Effector memory CD4-positive, alpha-beta T cell (primary cell): ENCODE data around the gene ALOX5.
A peak's percentile ranks its signal among the peaks of the same experiment; 100 is the strongest.
"Not testable (repeated sequence)": the region's sequence is repeated elsewhere in the genome, so short reads cannot be mapped to it uniquely, and the experiment has no call there.

Source experiments
- DNase-seq, 3 donors: peaks; one replicate each; pipeline ENCODE4 v3.0.0-alpha.2; 2020
- H3K27ac ChIP-seq: 2 replicates; pipeline ENCODE4 v1.7.0; 2013; ENCODE audit warnings: mild to moderate bottlenecking, low read length, moderate library complexity; ENCODE audit not compliant: insufficient read depth, poor library complexity, severe bottlenecking
- H3K27me3 ChIP-seq: replicated peaks from 2 replicates; pipeline ENCODE4 v1.7.0; 2013; ENCODE audit warnings: mild to moderate bottlenecking, low read length; ENCODE audit not compliant: insufficient read depth, control insufficient read depth, poor library complexity, severe bottlenecking
- H3K36me3 ChIP-seq: 2 replicates; pipeline ENCODE4 v1.7.0; 2013; ENCODE audit warnings: mild to moderate bottlenecking, low read length, moderate library complexity; ENCODE audit not compliant: control insufficient read depth, insufficient read depth
- H3K4me1 ChIP-seq: 2 replicates; pipeline ENCODE4 v1.7.0; 2013; ENCODE audit warnings: low read length, mild to moderate bottlenecking; ENCODE audit not compliant: control insufficient read depth, insufficient read depth, poor library complexity, severe bottlenecking
- H3K4me3 ChIP-seq: 2 replicates; pipeline ENCODE4 v1.7.0; 2013; ENCODE audit warnings: low read length, low read depth, mild to moderate bottlenecking; ENCODE audit not compliant: insufficient read depth, poor library complexity, severe bottlenecking
- H3K9me3 ChIP-seq: 2 replicates; pipeline ENCODE4 v1.7.0; 2013; ENCODE audit warnings: mild to moderate bottlenecking, low read length, moderate library complexity; ENCODE audit not compliant: control insufficient read depth

Gene ALOX5

DNA sequence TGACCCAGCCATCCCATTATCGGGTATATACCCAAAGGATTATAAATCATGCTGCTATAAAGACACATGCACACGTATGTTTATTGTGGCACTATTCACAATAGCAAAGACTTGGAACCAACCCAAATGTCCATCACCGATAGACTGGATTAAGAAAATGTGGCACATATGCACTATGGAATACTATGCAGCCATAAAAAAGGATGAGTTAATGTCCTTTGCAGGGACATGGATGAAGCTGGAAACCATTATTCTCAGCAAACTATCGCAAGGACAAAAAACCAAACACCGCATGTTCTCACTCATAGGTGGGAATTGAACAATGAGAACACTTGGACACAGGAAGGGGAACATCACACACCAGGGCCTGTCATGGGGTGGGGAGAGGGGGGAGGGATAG is 41.0 kb downstream of the ALOX5 start:
- not testable (repeated sequence) for H3K36me3 ChIP-seq, H3K9me3 ChIP-seq, DNase-seq, H3K27ac ChIP-seq, H3K27me3 ChIP-seq, H3K4me3 ChIP-seq
- H3K4me1 ChIP-seq: peaks cover 22% of the 10 kb centered on the region

DNA sequence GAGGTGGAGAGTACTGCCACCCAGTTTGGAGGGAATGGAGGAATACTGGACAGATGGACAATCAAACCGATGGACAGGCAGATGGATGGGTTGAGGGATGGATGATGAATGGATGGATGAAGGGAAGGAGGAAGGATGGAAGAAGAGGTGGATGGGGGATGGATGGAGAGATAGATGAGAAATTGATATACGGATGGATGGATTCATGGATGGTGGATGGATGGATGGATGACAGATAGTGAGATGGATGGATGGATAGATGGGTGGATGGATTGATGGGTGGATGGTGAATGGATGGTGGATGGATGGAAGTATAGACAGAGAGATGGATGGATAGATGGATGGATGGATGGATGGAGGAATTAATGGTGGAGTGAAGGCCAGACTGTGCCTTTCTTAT is 42.6 kb downstream of the ALOX5 start:
- H3K9me3 ChIP-seq: no peaks in the 10 kb centered on the region
- no peaks in the 10 kb centered on the region for H3K36me3 ChIP-seq
- DNase-seq: no peak
- no peak overlapping the region for H3K4me3 ChIP-seq
- no peak overlapping the region for H3K27ac ChIP-seq
- H3K27me3 ChIP-seq: no peaks in the 10 kb centered on the region
- H3K4me1 ChIP-seq: peaks cover 38% of the 10 kb centered on the region

DNA sequence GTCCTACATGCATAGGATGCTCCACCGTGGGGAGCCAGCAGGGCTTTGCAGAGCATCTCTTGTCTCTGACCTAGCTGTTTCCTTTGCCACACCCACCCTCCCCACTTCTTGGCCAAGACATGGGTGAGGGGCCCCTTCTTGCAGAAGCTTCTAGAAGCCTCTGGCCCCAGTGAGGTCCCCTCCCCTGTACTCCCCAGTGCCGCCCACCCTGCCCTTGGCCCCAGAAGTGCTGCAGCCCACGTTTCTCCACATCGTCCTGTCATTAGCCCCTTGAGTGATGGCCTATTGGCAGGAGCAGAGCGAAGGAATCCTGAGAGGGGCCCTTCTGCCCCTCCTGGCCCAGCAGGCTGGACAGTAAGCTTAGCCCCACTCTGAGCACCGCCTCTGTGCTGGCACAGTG is 43.7 kb downstream of the ALOX5 start:
- Histone ChIP-seq H3K36me3 (no peaks in the 10 kb centered on the region), H3K9me3 (no peaks in the 10 kb centered on the region), H3K27me3 (no peaks in the 10 kb centered on the region), H3K27ac (peak overlapping the region; percentile 86), H3K4me3 (no peak overlapping the region), H3K4me1 (peaks cover 49% of the 10 kb centered on the region)
- no peak for DNase-seq

DNA sequence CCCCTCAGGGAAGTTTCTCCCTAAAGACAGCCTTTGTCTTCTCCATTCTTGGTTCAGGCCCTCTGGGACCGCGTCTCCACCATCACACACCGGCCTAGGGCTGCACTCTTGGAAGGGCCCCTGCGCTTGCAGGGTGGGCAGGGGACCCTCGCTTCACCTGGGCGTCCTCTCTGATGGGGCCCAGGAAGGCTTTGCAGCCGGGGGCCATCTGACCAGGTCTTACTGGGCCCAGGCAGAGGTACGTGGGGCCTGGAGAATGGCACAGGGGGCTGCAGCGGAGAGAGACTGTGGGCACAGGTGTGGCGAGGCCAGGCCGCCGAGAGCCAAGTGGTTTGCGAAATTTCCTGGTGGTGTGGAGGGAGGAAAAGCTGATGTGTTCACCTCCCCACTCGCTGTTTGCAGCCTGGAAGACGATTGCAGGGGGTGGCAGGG is 44.4 kb downstream of the ALOX5 start:
- no peaks in the 10 kb centered on the region for H3K36me3 ChIP-seq
- H3K4me1 ChIP-seq: peaks cover 54% of the 10 kb centered on the region
- DNase-seq: no peak
- H3K27ac ChIP-seq: peak overlapping the region; percentile 86
- H3K4me3 ChIP-seq: peak overlapping the region; percentile 78
- H3K9me3 ChIP-seq: no peaks in the 10 kb centered on the region
- H3K27me3 ChIP-seq: no peaks in the 10 kb centered on the region

DNA sequence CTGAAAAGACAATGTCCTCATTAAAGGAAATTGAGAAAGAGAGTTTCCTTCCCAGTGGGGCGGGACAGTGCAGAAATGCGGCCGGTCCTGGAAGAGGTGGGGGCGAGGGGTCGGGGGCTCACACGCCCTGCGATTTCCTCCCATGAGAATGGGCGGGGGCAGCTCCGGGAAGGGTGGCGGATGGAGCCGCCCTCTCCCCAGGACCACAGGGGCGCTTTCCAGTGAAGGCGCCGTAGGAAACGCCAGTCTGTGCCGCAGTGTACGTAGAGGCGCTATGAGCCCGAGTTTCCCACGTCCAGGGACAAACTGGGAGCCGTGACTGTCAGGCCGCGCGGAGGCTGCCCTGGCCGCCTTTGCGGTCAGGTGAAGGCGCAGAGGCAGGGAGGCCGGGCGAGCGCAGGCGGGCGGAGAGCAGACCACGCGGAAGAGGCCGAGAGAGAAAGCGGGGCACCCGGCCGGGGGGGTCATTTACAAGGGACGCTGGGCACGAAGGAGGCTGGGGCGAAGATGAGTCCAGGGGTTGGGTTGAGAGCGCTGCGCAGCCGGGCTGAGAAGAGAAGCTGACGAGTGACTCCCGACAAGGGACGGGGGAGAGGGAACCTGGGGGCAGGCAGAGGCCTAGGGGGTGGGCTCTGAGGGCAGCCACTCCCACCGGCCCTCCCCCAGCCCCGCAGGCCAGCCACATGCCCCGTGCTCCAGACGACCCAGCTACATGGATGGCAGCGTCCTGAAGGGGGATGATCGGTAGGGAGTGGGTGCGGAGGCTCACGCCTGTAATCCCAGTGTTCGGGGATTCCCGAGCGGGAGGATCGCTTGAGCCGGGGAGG is 45.0 kb downstream of the ALOX5 start:
- H3K4me3 ChIP-seq: peak overlapping the region; percentile 78
- peak; percentile 24 to 27 (median 24) for DNase-seq
- H3K27me3 ChIP-seq: no peaks in the 10 kb centered on the region
- H3K9me3 ChIP-seq: no peaks in the 10 kb centered on the region
- H3K4me1 ChIP-seq: peaks cover 54% of the 10 kb centered on the region
- H3K27ac ChIP-seq: peak overlapping the region; percentile 86
- no peaks in the 10 kb centered on the region for H3K36me3 ChIP-seq

DNA sequence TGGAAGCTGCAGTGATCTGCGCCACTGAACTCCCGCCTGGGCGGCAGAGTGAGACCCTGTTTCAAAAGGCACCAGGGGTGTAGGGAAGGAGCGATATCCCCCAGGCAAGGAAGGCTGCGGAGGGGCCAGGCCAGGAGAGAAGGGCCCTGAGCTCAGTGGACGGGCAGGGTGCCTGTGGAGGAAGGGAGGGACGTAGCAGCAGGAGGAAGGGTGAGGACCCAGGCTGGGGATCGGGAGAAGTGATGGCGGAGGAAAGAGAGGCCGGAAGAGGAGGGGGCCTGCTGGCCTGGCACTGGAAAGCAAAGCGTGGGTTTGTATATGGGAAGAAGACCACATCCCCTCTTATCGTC is 45.6 kb downstream of the ALOX5 start:
- no peak for DNase-seq
- peak overlapping the region; percentile 86 for H3K27ac ChIP-seq
- peak overlapping the region; percentile 78 for H3K4me3 ChIP-seq
- H3K36me3 ChIP-seq: no peaks in the 10 kb centered on the region
- H3K27me3 ChIP-seq: no peaks in the 10 kb centered on the region
- peaks cover 59% of the 10 kb centered on the region for H3K4me1 ChIP-seq
- no peaks in the 10 kb centered on the region for H3K9me3 ChIP-seq

DNA sequence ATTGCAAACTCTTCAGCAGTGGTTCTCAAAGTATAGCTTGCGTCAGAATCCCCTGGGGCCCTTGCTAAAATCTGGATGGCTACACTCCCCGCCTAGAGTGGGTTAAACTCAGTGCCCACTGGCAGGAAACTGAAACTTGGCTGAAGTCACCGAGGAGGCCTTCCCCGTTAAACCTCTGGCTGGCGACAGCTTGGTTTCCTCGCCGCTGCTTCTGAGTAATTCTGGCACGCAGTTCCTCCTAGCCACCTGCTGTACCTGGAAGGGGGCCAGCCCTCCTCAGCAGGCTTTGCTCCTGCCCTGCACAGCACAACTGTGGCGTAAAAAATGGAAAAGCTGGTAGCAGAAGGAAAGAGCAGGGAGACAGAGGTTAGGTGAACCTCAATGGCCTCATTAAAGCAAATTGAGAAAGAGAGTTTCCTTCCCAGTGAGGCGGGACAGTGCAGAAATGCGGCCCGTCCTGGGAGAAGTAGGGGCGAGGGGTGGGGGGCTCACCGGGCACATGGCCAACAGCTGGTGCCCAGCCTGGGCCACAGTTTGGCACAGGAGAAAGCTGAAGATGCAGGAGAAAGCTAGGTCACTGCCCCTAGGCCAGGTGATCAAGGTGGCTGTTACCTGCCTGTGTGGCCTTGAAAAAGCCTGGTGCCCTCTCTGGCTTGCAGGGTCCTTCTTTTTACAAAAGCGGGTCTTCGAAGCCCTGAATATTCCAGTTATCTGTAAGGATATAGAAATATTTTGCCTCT is 46.6 kb downstream of the ALOX5 start:
- peaks cover 59% of the 10 kb centered on the region for H3K4me1 ChIP-seq
- peak overlapping the region; percentile 78 for H3K4me3 ChIP-seq
- peak overlapping the region; percentile 86 for H3K27ac ChIP-seq
- H3K36me3 ChIP-seq: no peaks in the 10 kb centered on the region
- no peaks in the 10 kb centered on the region for H3K27me3 ChIP-seq
- H3K9me3 ChIP-seq: no peaks in the 10 kb centered on the region
- peak; percentile 22 to 47 (median 31) for DNase-seq

DNA sequence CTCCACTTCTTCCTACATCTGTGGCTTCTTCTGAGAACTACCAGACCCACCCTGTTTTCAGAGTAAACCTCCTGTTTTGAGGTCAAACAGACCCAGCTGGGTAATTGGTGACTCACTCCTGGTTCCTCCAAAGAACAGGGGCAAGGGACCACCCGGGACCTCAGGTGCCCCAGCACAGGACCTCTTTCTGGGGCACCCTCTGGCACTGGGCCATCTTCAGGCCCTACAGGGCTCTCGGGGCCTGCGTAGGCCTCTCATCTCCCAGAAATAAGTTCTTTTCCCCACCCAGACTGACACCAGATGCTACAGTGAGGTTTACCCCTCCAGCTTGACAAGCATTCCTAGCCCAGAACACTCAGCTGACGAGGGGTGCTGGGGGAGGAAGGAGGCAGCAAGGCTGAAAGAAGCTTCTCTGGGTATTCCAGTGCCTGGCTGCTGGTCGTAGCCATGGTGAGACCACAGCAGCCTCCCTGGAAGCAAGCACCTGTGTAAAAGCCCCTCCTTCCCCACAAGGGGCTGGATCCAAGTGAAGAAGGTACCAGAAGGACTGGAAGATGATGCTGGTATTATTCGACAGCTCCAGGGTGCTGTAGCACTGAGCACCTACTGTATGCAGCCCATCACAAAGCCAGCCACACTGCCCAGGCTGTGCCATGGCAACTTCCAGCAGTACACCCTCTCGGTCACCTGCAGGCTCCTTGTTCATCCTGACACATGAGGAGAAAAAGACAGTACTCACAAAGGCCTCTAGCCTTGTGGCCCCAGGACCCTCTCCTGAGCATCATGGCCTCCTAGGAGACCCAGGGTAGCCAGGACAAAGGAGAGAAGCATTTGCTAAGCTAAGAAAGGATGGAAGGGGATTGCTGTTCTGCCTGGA is 47.4 kb downstream of the ALOX5 start:
- Histone ChIP-seq H3K27ac (peak overlapping the region; percentile 86), H3K4me1 (peaks cover 59% of the 10 kb centered on the region), H3K4me3 (peak overlapping the region; percentile 78), H3K9me3 (no peaks in the 10 kb centered on the region), H3K27me3 (no peaks in the 10 kb centered on the region), H3K36me3 (no peaks in the 10 kb centered on the region)
- DNase-seq: peak in 1 of 3 donors; percentile 25

DNA sequence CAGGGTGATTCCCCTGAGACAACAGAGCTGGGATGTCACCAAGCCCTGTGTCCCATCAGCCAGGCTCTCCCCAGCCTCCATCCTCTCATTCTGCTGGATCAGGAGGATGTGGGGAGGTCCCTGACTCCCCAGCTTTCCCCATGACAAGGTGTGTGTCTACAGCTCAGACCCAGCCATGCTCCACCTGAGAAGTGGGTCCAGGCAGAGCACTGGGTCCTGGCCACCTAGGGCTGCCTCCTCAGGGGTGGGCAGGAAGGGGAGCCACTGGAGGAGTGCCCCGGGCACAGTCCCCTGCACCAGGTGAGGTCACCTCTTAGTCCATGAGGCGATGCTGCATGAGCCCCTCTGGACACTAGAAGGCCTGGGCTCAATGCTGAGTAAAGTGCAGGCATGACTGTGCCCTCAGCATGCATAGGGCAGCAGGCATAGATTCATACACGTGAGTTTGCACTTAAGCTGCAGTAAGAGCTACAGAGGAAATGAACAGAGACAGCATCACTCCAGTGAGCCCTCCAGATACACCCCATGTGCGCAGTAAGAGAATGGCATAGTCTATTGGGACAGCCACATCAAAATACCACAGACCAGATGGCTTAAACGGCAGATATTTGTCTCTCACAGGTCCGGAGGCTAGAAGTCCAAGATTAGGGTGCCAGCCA is 48.3 kb downstream of the ALOX5 start:
- peak overlapping the region; percentile 86 for H3K27ac ChIP-seq
- no peak overlapping the region for H3K4me3 ChIP-seq
- DNase-seq: no peak
- H3K36me3 ChIP-seq: no peaks in the 10 kb centered on the region
- no peaks in the 10 kb centered on the region for H3K27me3 ChIP-seq
- H3K4me1 ChIP-seq: peaks cover 57% of the 10 kb centered on the region
- H3K9me3 ChIP-seq: no peaks in the 10 kb centered on the region
